Thoracic aorta (tissue), 2 donors: ENCODE measurements around the gene ECT2. TPM values are rescaled to one million over a fixed set of nuclear protein-coding genes. Genes with fewer than 3 reads are reported as not detected.

Source experiments
- ATAC-seq: fragments of 150-250 bp; one replicate; pipeline ENCODE4 v1.8.0; 2017; ENCODE audit warnings: low read depth; ENCODE audit not compliant: insufficient number of reproducible peaks, low FRiP score
- DNase-seq: peaks from one replicate; pipeline ENCODE4 v3.0.0-alpha.2; 2020; ENCODE audit warnings: low spot score
- H3K27ac ChIP-seq, 2 donors: fragments of 200-600 bp; sonication (generic); 1 replicate in 1 of 2; 2 replicates in 1 of 2; pipeline ENCODE4 v1.5.1; 2016; ENCODE audit warnings: mild to moderate bottlenecking in 2 of 2, moderate library complexity in 2 of 2
- H3K27me3 ChIP-seq: fragments of 200-600 bp; sonication (generic); replicated peaks from 2 replicates; pipeline ENCODE4 v1.6.0; 2016; ENCODE audit warnings: mild to moderate bottlenecking; ENCODE audit not compliant: insufficient read depth
- H3K36me3 ChIP-seq: fragments of 200-600 bp; sonication (generic); one replicate; pipeline ENCODE4 v1.5.1; 2016
- H3K4me1 ChIP-seq, 2 donors: fragments of 200-600 bp; sonication (generic); 1 replicate in 1 of 2; 2 replicates in 1 of 2; pipeline versions ENCODE4 v1.5.1 to v1.6.0; 2016; ENCODE audit warnings: low read depth in 2 of 2, mild to moderate bottlenecking in 1 of 2; ENCODE audit not compliant: control insufficient read depth in 1 of 2
- H3K4me3 ChIP-seq: fragments of 200-600 bp; sonication (generic); 2 replicates; pipeline ENCODE4 v1.5.1; 2016; ENCODE audit warnings: mild to moderate bottlenecking
- H3K9me3 ChIP-seq: fragments of 200-600 bp; sonication (generic); 2 replicates; pipeline ENCODE4 v1.5.1; 2016
- total RNA-seq, 2 donors: library from RNA; depleted of rRNA; stranded (reverse); fragments of >200 nt; gene quantifications; one replicate each; pipeline versions ENCODE4 v1.1.0 to v1.2.3, GENCODE V29; 2016
- TF ChIP-seq, protein P1 (sequence below): fragments of 200-600 bp; sonication (generic); IDR thresholded peaks from one replicate; pipeline ENCODE4 v1.5.1; 2019; ENCODE audit warnings: antibody characterized with exemption

The ECT2 gene
- total RNA-seq, 2 donors from 2014 or later: 4.5 to 14.0 TPM

DNA sequence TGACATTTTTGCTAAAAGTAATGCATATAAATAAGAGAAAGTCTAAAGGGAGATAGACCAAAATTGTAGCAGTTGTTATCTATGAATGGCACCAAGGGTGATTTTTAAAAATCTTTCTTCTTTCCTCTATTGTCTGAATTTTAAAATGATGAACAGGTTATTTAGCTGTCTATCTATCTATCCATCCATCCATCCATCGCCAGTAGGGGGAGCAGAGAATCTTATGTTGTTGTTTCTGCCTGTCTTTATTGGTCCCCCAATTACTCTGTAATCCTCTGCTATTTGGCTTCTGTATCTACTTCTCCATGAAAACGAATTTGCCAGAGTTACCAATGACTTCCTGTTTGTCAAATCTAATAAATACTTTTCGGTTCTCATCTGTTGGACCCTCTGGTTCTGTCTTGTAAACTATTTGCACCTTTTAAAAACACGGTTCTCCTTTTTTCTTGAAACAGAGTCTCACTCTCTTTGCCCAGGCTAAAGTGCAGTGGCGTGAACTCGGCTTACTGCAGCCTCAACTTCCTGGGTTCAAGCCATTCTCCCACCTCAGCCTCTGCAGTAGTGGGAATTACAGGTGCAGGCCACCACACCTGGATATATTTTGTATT lies 86.0 kb downstream of the ECT2 start:
- Histone ChIP-seq H3K4me1 (peaks cover 0 to 5% of the 10 kb centered on the region in 2 donors), H3K27ac (no peak overlapping the region), H3K9me3 (no peaks in the 10 kb centered on the region), H3K36me3 (no peaks in the 10 kb centered on the region), H3K27me3 (no peaks in the 10 kb centered on the region), H3K4me3 (no peak overlapping the region)
- DNase-seq (no peak), ATAC-seq (no peak)
- TF ChIP-seq, protein P1, sequence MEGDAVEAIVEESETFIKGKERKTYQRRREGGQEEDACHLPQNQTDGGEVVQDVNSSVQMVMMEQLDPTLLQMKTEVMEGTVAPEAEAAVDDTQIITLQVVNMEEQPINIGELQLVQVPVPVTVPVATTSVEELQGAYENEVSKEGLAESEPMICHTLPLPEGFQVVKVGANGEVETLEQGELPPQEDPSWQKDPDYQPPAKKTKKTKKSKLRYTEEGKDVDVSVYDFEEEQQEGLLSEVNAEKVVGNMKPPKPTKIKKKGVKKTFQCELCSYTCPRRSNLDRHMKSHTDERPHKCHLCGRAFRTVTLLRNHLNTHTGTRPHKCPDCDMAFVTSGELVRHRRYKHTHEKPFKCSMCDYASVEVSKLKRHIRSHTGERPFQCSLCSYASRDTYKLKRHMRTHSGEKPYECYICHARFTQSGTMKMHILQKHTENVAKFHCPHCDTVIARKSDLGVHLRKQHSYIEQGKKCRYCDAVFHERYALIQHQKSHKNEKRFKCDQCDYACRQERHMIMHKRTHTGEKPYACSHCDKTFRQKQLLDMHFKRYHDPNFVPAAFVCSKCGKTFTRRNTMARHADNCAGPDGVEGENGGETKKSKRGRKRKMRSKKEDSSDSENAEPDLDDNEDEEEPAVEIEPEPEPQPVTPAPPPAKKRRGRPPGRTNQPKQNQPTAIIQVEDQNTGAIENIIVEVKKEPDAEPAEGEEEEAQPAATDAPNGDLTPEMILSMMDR: peak; percentile 17

DNA sequence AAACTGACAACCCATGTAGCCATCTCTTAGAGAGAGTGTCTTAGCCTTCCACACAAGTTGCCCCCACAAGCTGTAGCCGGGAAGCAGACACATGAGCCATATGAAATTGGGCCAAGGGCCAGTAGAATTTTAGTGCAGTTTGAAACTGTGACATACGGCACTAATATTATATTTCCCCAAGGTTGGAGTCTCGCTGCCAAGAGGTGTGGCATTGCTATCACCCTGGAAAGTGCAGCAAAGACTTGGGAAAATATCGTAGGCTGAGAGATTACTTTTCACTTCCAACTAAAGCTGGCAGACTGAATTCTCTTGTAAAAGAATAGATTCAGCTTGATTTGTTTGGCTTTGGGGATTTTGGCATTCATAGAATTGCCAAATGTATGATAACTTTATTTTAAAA lies 89.2 kb downstream of the ECT2 start:
- peaks cover 0 to 5% of the 10 kb centered on the region in 2 donors for H3K4me1 ChIP-seq
- no peak for ATAC-seq
- DNase-seq: no peak
- no peak overlapping the region for H3K4me3 ChIP-seq
- H3K9me3 ChIP-seq: no peaks in the 10 kb centered on the region
- H3K36me3 ChIP-seq: no peaks in the 10 kb centered on the region
- H3K27me3 ChIP-seq: no peaks in the 10 kb centered on the region
- TF ChIP-seq, protein P1: no peak
- no peak overlapping the region for H3K27ac ChIP-seq

DNA sequence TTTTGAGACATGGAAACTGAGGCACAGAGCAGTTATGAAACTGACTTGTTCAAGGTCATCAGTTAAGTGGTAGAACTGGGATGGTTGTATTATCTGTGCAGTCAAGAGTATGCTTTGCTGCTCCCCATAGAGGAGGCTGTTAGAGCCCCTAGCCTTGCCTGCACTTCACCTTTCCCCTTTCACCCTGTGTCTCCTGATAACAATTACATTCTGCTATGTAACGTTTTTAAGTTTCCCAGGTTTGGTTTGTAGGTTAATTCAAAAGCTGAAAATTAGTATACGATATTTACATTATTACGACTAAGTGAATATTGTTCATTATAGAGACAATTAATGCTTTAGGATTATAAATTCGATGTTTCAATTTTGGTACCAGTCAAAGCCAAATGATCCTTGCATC lies 89.9 kb downstream of the ECT2 start:
- DNase-seq (no peak), ATAC-seq (no peak)
- no peaks in the 10 kb centered on the region for H3K36me3 ChIP-seq
- peaks cover 0 to 5% of the 10 kb centered on the region in 2 donors for H3K4me1 ChIP-seq
- TF ChIP-seq, protein P1: no peak
- no peaks in the 10 kb centered on the region for H3K9me3 ChIP-seq
- no peak overlapping the region for H3K4me3 ChIP-seq
- H3K27ac ChIP-seq: no peak overlapping the region
- no peaks in the 10 kb centered on the region for H3K27me3 ChIP-seq

DNA sequence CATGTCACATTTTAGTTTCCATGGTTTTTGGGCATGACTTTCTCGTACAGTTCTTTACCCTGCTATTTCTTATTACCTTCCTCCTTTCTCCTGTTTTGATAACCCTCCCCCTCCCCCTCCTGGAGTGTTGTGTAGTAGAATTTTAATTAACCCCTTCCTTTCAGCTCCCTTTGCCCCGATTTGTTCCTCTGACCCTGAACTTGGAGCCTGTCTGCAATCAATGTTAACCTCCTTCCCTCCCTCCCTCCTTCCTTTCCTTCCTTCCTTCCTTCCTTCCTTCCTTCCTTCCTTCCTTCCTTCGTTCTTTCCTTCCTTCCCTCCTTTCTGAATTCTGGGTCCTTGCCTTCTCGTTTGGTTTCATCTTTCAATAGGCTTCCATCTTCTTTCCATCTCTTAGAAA lies 90.4 kb downstream of the ECT2 start:
- no peak overlapping the region for H3K27ac ChIP-seq
- H3K9me3 ChIP-seq: no peaks in the 10 kb centered on the region
- DNase-seq (no peak), ATAC-seq (no peak)
- peaks cover 0 to 5% of the 10 kb centered on the region in 2 donors for H3K4me1 ChIP-seq
- H3K27me3 ChIP-seq: no peaks in the 10 kb centered on the region
- TF ChIP-seq, protein P1: no peak
- no peak overlapping the region for H3K4me3 ChIP-seq
- H3K36me3 ChIP-seq: no peaks in the 10 kb centered on the region

DNA sequence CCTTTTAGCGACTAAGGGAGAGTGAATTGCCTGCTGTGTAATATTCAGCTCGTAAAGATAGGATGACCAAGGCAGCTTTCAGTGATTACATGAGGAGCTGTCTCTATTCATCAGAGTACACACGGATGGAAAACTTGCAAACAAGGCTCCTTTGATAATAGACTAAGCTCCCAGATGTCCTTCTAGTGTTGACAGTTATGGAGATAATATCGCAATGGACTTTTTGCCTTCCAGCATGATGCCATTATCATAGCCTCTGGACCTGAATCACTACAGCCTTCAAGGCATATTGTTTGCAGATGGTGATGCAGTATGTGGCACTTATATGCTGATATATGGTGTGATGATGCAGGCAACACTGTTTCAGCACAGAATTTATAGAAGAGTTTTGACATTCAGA lies 93.9 kb downstream of the ECT2 start:
- TF ChIP-seq, protein P1: no peak
- Histone ChIP-seq H3K4me1 (peaks cover 0 to 5% of the 10 kb centered on the region in 2 donors), H3K27ac (no peak overlapping the region), H3K27me3 (no peaks in the 10 kb centered on the region), H3K9me3 (no peaks in the 10 kb centered on the region), H3K4me3 (no peak overlapping the region), H3K36me3 (no peaks in the 10 kb centered on the region)
- ATAC-seq (no peak), DNase-seq (no peak)
